Osteoblast (primary cell): Measurements from ENCODE around the gene PKMYT1. TPM values are rescaled to one million over a fixed set of nuclear protein-coding genes. Genes with fewer than 3 reads are reported as not detected.
A peak's percentile ranks its signal among the peaks of the same experiment; 100 is the strongest.

Experiments used
- DNase-seq: peaks from one replicate; pipeline ENCODE4 v3.0.0; 2011; ENCODE audit warnings: low spot score, mixed read lengths; ENCODE audit not compliant: insufficient read length; ENCODE audit errors: missing footprints
- H2AFZ ChIP-seq: 2 replicates; pipeline ENCODE4 v1.6.0; 2011; ENCODE audit warnings: mild to moderate bottlenecking, low read length
- H3K27ac ChIP-seq: 2 replicates; pipeline ENCODE4 v1.5.1; 2011; ENCODE audit warnings: mild to moderate bottlenecking, low read depth, low read length, moderate library complexity
- H3K27me3 ChIP-seq: 2 replicates; pipeline ENCODE4 v1.6.0; 2012; ENCODE audit warnings: mild to moderate bottlenecking, control low read depth, inconsistent platforms, low read length, moderate library complexity; ENCODE audit not compliant: insufficient read depth
- H3K36me3 ChIP-seq: 2 replicates; pipeline ENCODE4 v1.5.1; 2011; ENCODE audit warnings: mild to moderate bottlenecking, low read length, control low read depth, moderate library complexity; ENCODE audit not compliant: insufficient read depth
- H3K4me1 ChIP-seq: 2 replicates; pipeline ENCODE4 v1.5.1; 2011; ENCODE audit warnings: mild to moderate bottlenecking, low read length, control low read depth, moderate library complexity; ENCODE audit not compliant: insufficient read depth
- H3K4me2 ChIP-seq: 2 replicates; pipeline ENCODE4 v1.6.0; 2011; ENCODE audit warnings: mild to moderate bottlenecking, low read length; ENCODE audit not compliant: insufficient read depth
- H3K4me3 ChIP-seq: fragments of 200-600 bp; sonication (generic); 3 replicates; pipeline ENCODE4 v1.5.1; 2012; ENCODE audit warnings: mild to moderate bottlenecking, low read length, inconsistent platforms; ENCODE audit not compliant: insufficient read depth
- H3K79me2 ChIP-seq: 2 replicates; pipeline ENCODE4 v1.6.0; 2012; ENCODE audit warnings: mild to moderate bottlenecking, low read length, control low read depth, inconsistent platforms; ENCODE audit not compliant: insufficient read depth
- H3K9me3 ChIP-seq: 2 replicates; pipeline ENCODE4 v1.5.1; 2011; ENCODE audit warnings: low read depth, low read length, control low read depth
- H4K20me1 ChIP-seq: 2 replicates; pipeline ENCODE4 v1.6.0; 2012; ENCODE audit warnings: mild to moderate bottlenecking, low read length, control low read depth; ENCODE audit not compliant: insufficient read depth
- total RNA-seq: library from RNA; depleted of rRNA; stranded (reverse); fragments of >200 nt; gene quantifications from 2 replicates; pipeline ENCODE4 v1.2.3, GENCODE V29; 2012
- TF ChIP-seq, protein P1 (sequence below): IDR thresholded peaks from 2 replicates; pipeline ENCODE4 v1.5.1; 2011; ENCODE audit warnings: mild to moderate bottlenecking, low read depth, low read length, moderate library complexity; ENCODE audit errors: extremely low read depth

Gene PKMYT1
- total RNA-seq, 1 donor: 1.4 TPM

DNA sequence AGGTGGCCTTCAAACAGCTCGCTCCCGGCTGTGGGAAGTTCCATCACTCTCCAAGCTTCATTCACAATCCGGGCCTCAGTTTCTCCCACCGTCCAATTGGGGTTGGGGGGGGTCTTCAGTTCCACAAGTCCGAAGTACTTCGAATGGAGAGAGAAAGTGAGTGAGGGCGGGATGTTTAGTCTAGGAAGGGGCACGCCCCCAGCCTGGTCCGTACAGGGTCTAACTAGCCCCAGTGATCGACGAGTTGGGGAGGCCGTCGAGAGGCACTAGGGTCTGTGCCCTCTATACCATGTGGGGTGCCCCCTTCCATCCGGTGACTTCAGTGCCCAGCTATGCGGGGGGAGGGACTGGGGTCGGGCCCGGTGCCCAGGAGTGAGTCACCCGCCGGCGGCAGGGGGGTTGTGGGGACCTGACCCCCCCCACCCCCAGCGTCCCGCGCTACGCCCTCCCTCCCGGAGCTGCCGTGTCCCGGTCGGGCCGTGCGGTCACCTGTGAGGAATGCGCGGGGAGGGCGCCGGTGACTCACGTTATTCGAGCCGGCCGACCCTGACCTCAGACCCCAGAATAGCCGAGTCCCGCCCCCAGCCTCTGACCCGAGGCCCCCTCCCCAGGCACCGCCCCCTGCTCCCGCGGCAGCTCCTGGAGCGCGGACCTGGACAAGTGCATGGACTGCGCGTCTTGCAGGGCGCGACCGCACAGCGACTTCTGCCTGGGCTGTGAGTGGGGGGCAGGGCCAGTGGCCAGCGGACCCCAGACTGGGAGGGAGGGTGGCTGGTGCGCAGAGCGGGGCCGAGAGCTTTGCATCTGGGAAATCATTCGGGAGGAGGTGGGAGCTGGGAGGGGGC is 40.6 kb upstream of the PKMYT1 start:
- H4K20me1 ChIP-seq: peaks cover 30% of the 10 kb centered on the region
- H3K27ac ChIP-seq: peak overlapping the region; percentile 98
- DNase-seq: peak; percentile 99
- no peak overlapping the region for H2AFZ ChIP-seq
- H3K36me3 ChIP-seq: peaks cover 15% of the 10 kb centered on the region
- no peaks in the 10 kb centered on the region for H3K79me2 ChIP-seq
- H3K4me2 ChIP-seq: peak overlapping the region; percentile 96
- peaks cover 20% of the 10 kb centered on the region for H3K4me1 ChIP-seq
- peak overlapping the region; percentile 94 for H3K4me3 ChIP-seq
- no peaks in the 10 kb centered on the region for H3K9me3 ChIP-seq
- TF ChIP-seq, protein P1, sequence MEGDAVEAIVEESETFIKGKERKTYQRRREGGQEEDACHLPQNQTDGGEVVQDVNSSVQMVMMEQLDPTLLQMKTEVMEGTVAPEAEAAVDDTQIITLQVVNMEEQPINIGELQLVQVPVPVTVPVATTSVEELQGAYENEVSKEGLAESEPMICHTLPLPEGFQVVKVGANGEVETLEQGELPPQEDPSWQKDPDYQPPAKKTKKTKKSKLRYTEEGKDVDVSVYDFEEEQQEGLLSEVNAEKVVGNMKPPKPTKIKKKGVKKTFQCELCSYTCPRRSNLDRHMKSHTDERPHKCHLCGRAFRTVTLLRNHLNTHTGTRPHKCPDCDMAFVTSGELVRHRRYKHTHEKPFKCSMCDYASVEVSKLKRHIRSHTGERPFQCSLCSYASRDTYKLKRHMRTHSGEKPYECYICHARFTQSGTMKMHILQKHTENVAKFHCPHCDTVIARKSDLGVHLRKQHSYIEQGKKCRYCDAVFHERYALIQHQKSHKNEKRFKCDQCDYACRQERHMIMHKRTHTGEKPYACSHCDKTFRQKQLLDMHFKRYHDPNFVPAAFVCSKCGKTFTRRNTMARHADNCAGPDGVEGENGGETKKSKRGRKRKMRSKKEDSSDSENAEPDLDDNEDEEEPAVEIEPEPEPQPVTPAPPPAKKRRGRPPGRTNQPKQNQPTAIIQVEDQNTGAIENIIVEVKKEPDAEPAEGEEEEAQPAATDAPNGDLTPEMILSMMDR: no peak
- peaks cover 5% of the 10 kb centered on the region for H3K27me3 ChIP-seq

- DNase-seq: peak; percentile 99
Observed at GRCh38 chr16:3020247-3020603, 40.0 kb upstream of the PKMYT1 start, which contains the start of gene TNFRSF12A. Gene TNFRSF12A, plus strand, starts transcription at chr16:3020368. Its CDS starts 30 bp downstream, at chr16:3020398.

GRCh38 chr16:3019594-3020246 is 39.5 kb upstream of the PKMYT1 start:
- H3K4me1 ChIP-seq: peaks cover 20% of the 10 kb centered on the region
- peak overlapping the region; percentile 45 for H3K27ac ChIP-seq
- H3K36me3 ChIP-seq: peaks cover 15% of the 10 kb centered on the region
- peaks cover 5% of the 10 kb centered on the region for H3K27me3 ChIP-seq
- peak overlapping the region; percentile 91 for H2AFZ ChIP-seq
- no peaks in the 10 kb centered on the region for H3K79me2 ChIP-seq
- TF ChIP-seq, protein P1: no peak
- no peak for DNase-seq
- no peaks in the 10 kb centered on the region for H3K9me3 ChIP-seq
- H3K4me3 ChIP-seq: peak overlapping the region; percentile 94
- H3K4me2 ChIP-seq: peak overlapping the region; percentile 88
- peaks cover 23% of the 10 kb centered on the region for H4K20me1 ChIP-seq

More at GRCh38 chr16:3020247-3020603, 40.0 kb upstream of the PKMYT1 start, which contains the start of gene TNFRSF12A:
- peak within 1 kb of the TSS; percentile 91 for H2AFZ ChIP-seq
- H3K4me3 ChIP-seq: peak within 1 kb of the TSS; percentile 94
- H3K27me3 ChIP-seq: peaks cover 5% of the 10 kb centered on the region
- H4K20me1 ChIP-seq: peaks cover 24% of the 10 kb centered on the region
- H3K9me3 ChIP-seq: no peaks in the 10 kb centered on the region
- peaks cover 20% of the 10 kb centered on the region for H3K4me1 ChIP-seq
- H3K36me3 ChIP-seq: peaks cover 15% of the 10 kb centered on the region
- TF ChIP-seq, protein P1: no peak
- H3K27ac ChIP-seq: peak within 1 kb of the TSS; percentile 98
- no peaks in the 10 kb centered on the region for H3K79me2 ChIP-seq
- peak within 1 kb of the TSS; percentile 96 for H3K4me2 ChIP-seq
